Panc1 (cell line): ENCODE measurements around the gene NHLRC1.

Experiments used
- CTCF ChIP-seq: fragments of 450-650 bp; IDR thresholded peaks from 2 replicates; pipeline ENCODE4 v1.5.1; 2017; ENCODE audit warnings: mild to moderate bottlenecking
- POLR2AphosphoS5 ChIP-seq: IDR thresholded peaks from 2 replicates; pipeline ENCODE4 v1.6.1; 2012; ENCODE audit warnings: mild to moderate bottlenecking, low read depth, low read length, moderate library complexity
- REST ChIP-seq, 2 experiments: IDR thresholded peaks; 2 replicates each; pipeline ENCODE4 v1.6.1; 2011 to 2012; ENCODE audit warnings: low read depth in 2 of 2, control low read depth in 1 of 2, low read length in 1 of 2, mild to moderate bottlenecking in 1 of 2, moderate library complexity in 1 of 2; ENCODE audit not compliant: insufficient read depth in 1 of 2
- SIN3A ChIP-seq: IDR thresholded peaks from 2 replicates; pipeline ENCODE4 v1.6.1; 2012; ENCODE audit warnings: low read depth, mild to moderate bottlenecking, low read length, moderate library complexity, borderline replicate concordance; ENCODE audit not compliant: insufficient read depth
- TCF7L2 ChIP-seq: IDR thresholded peaks from 2 replicates; pipeline ENCODE4 v1.6.1; 2011; ENCODE audit warnings: mild to moderate bottlenecking, low read depth, low read length, inconsistent platforms

GRCh38 chr6:18072841-18073240 is 49.6 kb downstream of the NHLRC1 start:
- TF ChIP-seq CTCF (no peak), SIN3A (no peak), POLR2AphosphoS5 (no peak), REST (IDR thresholded peaks at IDR 0.05; ENCODE audit: insufficient read depth in 1 of 2, low read depth in 2 of 2, low read length in 1 of 2) (no peak), TCF7L2 (no peak)
